Uterus (tissue), 4 donors: ENCODE results near the gene RAD52. TPM values are rescaled to one million over a fixed set of nuclear protein-coding genes. Genes with fewer than 3 reads are reported as not detected.

Source experiments
- DNase-seq, 2 donors: peaks; one replicate each; pipeline ENCODE4 v3.0.0-alpha.2; 2019 to 2020
- H3K27ac ChIP-seq, 2 donors: fragments of 200-600 bp; sonication (generic); 1 replicate in 1 of 2; 2 replicates in 1 of 2; pipeline ENCODE4 v1.5.1; 2016 to 2018
- H3K27me3 ChIP-seq, 2 donors: fragments of 200-600 bp; sonication (generic); one replicate each; pipeline ENCODE4 v1.5.1; 2018 to 2019; ENCODE audit warnings: control low read depth in 1 of 2
- H3K36me3 ChIP-seq, 2 donors: fragments of 200-600 bp; sonication (generic); one replicate each; pipeline ENCODE4 v1.5.1; 2019; ENCODE audit warnings: control low read depth in 1 of 2
- H3K4me1 ChIP-seq, 2 donors: fragments of 200-600 bp; sonication (generic); one replicate each; pipeline ENCODE4 v1.5.1; 2018 to 2019; ENCODE audit warnings: control low read depth in 1 of 2
- H3K4me3 ChIP-seq, 2 donors: fragments of 200-600 bp; sonication (generic); 1 replicate in 1 of 2; 2 replicates in 1 of 2; pipeline ENCODE4 v1.5.1; 2018 to 2019; ENCODE audit warnings: mild to moderate bottlenecking in 1 of 2
- H3K9me3 ChIP-seq, 2 donors: fragments of 200-600 bp; sonication (generic); one replicate each; pipeline ENCODE4 v1.5.1; 2019; ENCODE audit warnings: control low read depth in 1 of 2
- POLR2A ChIP-seq, 2 donors: fragments of 450-650 bp; IDR thresholded peaks; one replicate each; pipeline ENCODE4 v1.6.1; 2016; ENCODE audit warnings: antibody characterized with exemption in 2 of 2, mild to moderate bottlenecking in 1 of 2, moderate library complexity in 1 of 2
- intact Hi-C: fragments of 100-400 bp; cut with DNase I; formaldehyde crosslinking; loops from one replicate; pipeline ENCODE4 v1.15.1; 2023; ENCODE audit warnings: low total_unique reads
- total RNA-seq, 4 donors: library from RNA; depleted of rRNA in 3 of 4; stranded (reverse); fragments of >200 nt in 3 of 4; gene quantifications; one replicate each; pipeline versions ENCODE4 v1.1.0 to v1.2.4, GENCODE V29; 2014 to 2023
- TF ChIP-seq, protein P1 (sequence below), 4 experiments: fragments of 200-600 bp in 2 of 4; fragments of 450-650 bp in 2 of 4; sonication (generic) in 2 of 4; IDR thresholded peaks; one replicate each; pipeline ENCODE4 v1.5.1; 2016 to 2019; ENCODE audit warnings: antibody characterized with exemption in 4 of 4, mild to moderate bottlenecking in 2 of 4, moderate library complexity in 1 of 4
- donor health status: DM: yes; HTN: yes; CAD: no.

Gene RAD52
- total RNA-seq, 4 donors from 2014 or later: 2.4 to 47.4 (median 25.7) TPM

DNA sequence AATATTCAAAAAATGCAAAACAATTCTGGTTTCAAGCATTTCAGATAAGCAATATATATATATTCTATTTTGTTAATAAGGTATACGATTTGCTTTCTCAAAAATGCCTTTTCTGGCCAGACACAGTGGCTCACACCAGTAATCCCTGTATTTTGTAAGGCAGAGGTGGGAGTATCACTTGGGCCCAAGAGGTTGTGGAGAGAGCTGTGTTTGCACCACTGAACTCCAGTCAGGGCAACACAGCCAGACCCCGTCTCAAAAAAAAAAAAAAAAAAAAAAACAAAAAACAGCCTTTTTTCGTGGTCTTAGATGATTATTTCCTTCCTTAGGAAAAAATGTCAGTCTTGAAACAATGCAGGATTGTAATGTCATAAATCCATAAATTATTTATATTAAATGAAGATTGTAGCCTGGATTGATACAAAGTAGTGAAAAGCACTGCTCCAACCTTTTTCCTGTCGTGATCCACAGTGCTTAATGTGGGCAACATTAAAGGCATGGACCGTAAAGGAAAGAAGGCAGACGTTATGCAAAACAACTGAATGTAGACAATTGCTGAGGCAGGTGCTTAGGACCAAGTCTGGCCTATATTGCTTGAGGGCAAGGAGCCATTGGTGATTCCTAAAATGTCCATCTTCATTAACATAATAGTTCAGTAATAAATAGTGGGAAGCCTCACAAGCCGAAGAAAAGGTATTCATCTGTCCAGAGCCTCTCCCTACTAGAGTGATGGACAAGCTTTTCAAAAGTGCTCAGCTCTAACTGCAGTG is 36.8 kb downstream of the RAD52 start:
- no peak for DNase-seq
- no peaks in the 10 kb centered on the region for H3K27me3 ChIP-seq
- H3K36me3 ChIP-seq: no peaks in the 10 kb centered on the region
- no peak for TF ChIP-seq POLR2A (IDR thresholded peaks at IDR 0.05)
- TF ChIP-seq, protein P1, sequence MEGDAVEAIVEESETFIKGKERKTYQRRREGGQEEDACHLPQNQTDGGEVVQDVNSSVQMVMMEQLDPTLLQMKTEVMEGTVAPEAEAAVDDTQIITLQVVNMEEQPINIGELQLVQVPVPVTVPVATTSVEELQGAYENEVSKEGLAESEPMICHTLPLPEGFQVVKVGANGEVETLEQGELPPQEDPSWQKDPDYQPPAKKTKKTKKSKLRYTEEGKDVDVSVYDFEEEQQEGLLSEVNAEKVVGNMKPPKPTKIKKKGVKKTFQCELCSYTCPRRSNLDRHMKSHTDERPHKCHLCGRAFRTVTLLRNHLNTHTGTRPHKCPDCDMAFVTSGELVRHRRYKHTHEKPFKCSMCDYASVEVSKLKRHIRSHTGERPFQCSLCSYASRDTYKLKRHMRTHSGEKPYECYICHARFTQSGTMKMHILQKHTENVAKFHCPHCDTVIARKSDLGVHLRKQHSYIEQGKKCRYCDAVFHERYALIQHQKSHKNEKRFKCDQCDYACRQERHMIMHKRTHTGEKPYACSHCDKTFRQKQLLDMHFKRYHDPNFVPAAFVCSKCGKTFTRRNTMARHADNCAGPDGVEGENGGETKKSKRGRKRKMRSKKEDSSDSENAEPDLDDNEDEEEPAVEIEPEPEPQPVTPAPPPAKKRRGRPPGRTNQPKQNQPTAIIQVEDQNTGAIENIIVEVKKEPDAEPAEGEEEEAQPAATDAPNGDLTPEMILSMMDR (IDR thresholded peaks at IDR 0.05): no peak
- intact Hi-C loops: no loop called here
- H3K27ac ChIP-seq: no peak overlapping the region
- no peaks in the 10 kb centered on the region for H3K9me3 ChIP-seq
- no peak overlapping the region for H3K4me3 ChIP-seq
- H3K4me1 ChIP-seq: no peaks in the 10 kb centered on the region

GRCh38 chr12:911191-911826 is 38.2 kb downstream of the RAD52 start:
- TF ChIP-seq POLR2A (IDR thresholded peaks at IDR 0.05): no peak
- TF ChIP-seq, protein P1 (IDR thresholded peaks at IDR 0.05): no peak
- no peaks in the 10 kb centered on the region for H3K36me3 ChIP-seq
- no peaks in the 10 kb centered on the region for H3K4me1 ChIP-seq
- no peaks in the 10 kb centered on the region for H3K27me3 ChIP-seq
- no peak overlapping the region for H3K4me3 ChIP-seq
- DNase-seq: no peak
- no peaks in the 10 kb centered on the region for H3K9me3 ChIP-seq
- H3K27ac ChIP-seq: peak overlapping the region in 1 of 2 donors; percentile 11
- intact Hi-C loops: no loop called here

DNA sequence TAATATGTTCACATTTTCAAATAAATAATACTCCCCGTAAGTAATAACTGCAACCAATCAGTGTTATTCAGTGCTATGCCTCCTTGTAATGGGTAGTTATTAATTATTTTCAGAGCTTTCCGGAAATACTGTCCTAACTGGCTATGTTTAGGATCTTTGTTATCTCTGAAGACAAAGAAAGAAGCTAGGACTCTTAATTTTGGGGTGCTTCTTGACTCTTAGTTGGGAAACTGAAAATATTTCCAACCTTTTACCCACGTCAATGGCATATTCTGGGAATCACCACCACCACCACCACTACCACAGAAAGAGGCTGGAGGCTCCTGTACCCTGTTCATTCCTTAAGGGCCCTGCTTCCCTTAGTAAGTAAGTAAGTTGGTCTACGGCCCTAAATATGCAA is 39.1 kb downstream of the RAD52 start:
- no peaks in the 10 kb centered on the region for H3K9me3 ChIP-seq
- intact Hi-C loops: no loop called here
- no peaks in the 10 kb centered on the region for H3K36me3 ChIP-seq

GRCh38 chr12:909861-910260 is 39.6 kb downstream of the RAD52 start:
- no peaks in the 10 kb centered on the region for H3K27me3 ChIP-seq
- H3K4me1 ChIP-seq: no peaks in the 10 kb centered on the region
- TF ChIP-seq POLR2A (IDR thresholded peaks at IDR 0.05): no peak
- TF ChIP-seq, protein P1 (IDR thresholded peaks at IDR 0.05): no peak
- no peaks in the 10 kb centered on the region for H3K36me3 ChIP-seq
- H3K9me3 ChIP-seq: no peaks in the 10 kb centered on the region
- H3K27ac ChIP-seq: no peak overlapping the region
- intact Hi-C loops: no loop called here
- no peak for DNase-seq
- no peak overlapping the region for H3K4me3 ChIP-seq

More for the DNA sequence above, 39.1 kb downstream of the RAD52 start:
- TF ChIP-seq, protein P1 (IDR thresholded peaks at IDR 0.05): no peak
- no peak for TF ChIP-seq POLR2A (IDR thresholded peaks at IDR 0.05)
- H3K4me1 ChIP-seq: no peaks in the 10 kb centered on the region
- no peak for DNase-seq
- no peak overlapping the region for H3K27ac ChIP-seq
- no peaks in the 10 kb centered on the region for H3K27me3 ChIP-seq
- H3K4me3 ChIP-seq: no peak overlapping the region
